MM.1S (cell line): ENCODE data around the gene PTTG2.

Experiments
- DNase-seq: peaks from one replicate; pipeline ENCODE4 v3.0.0-alpha.2; 2015
- H2AFZ ChIP-seq: fragments of 300-600 bp; sonication (generic); 2 replicates; pipeline ENCODE4 v1.6.0; 2016; ENCODE audit warnings: antibody characterized with exemption, low read length
- H3F3A ChIP-seq: fragments of 300-600 bp; sonication (generic); 2 replicates; pipeline ENCODE4 v1.6.1; 2016; ENCODE audit warnings: mild to moderate bottlenecking, antibody characterized with exemption, low read length, moderate library complexity, mixed read lengths; ENCODE audit not compliant: insufficient read depth
- H3K27ac ChIP-seq: fragments of 300-600 bp; sonication (generic); 2 replicates; pipeline ENCODE4 v1.5.1; 2016; ENCODE audit warnings: mild to moderate bottlenecking, low read length
- H3K27me3 ChIP-seq: fragments of 300-600 bp; sonication (generic); replicated peaks from 2 replicates; pipeline ENCODE4 v1.6.0; 2016; ENCODE audit warnings: low read length; ENCODE audit not compliant: insufficient read depth
- H3K36me3 ChIP-seq: fragments of 300-600 bp; sonication (generic); replicated peaks from 2 replicates; pipeline ENCODE4 v1.6.1; 2016; ENCODE audit warnings: mild to moderate bottlenecking, low read length, mixed read lengths; ENCODE audit not compliant: insufficient read depth
- H3K4me1 ChIP-seq: fragments of 300-600 bp; sonication (generic); 2 replicates; pipeline ENCODE4 v1.6.1; 2016; ENCODE audit warnings: low read length, mixed read lengths
- H3K4me2 ChIP-seq: fragments of 300-600 bp; sonication (generic); 2 replicates; pipeline ENCODE4 v1.6.0; 2016; ENCODE audit warnings: low read depth, low read length
- H3K4me3 ChIP-seq: fragments of 300-600 bp; sonication (generic); 2 replicates; pipeline ENCODE4 v1.5.1; 2016; ENCODE audit warnings: low read length, mixed read lengths
- H3K79me2 ChIP-seq: fragments of 300-600 bp; sonication (generic); 2 replicates; pipeline ENCODE4 v1.6.1; 2016; ENCODE audit warnings: mixed run types, low read length, mixed read lengths
- H3K9ac ChIP-seq: fragments of 300-600 bp; sonication (generic); 2 replicates; pipeline ENCODE4 v1.6.1; 2016; ENCODE audit warnings: low read length, mixed read lengths
- H3K9me2 ChIP-seq: fragments of 300-600 bp; sonication (generic); replicated peaks from 2 replicates; pipeline ENCODE4 v1.6.1; 2016; ENCODE audit warnings: mild to moderate bottlenecking, low read length, mixed read lengths; ENCODE audit not compliant: insufficient read depth
- H3K9me3 ChIP-seq: fragments of 300-600 bp; sonication (generic); replicated peaks from 2 replicates; pipeline ENCODE4 v1.6.1; 2016; ENCODE audit warnings: mild to moderate bottlenecking, low read length, mixed read lengths; ENCODE audit not compliant: insufficient read depth
- H4K20me1 ChIP-seq: fragments of 300-600 bp; sonication (generic); 2 replicates; pipeline ENCODE4 v1.6.1; 2016; ENCODE audit warnings: mild to moderate bottlenecking, low read length, moderate library complexity, mixed read lengths; ENCODE audit not compliant: insufficient read depth
- EZH2 ChIP-seq: fragments of 300-600 bp; sonication (generic); optimal IDR thresholded peaks from 2 replicates; pipeline ENCODE3; 2017; ENCODE audit warnings: low read depth, mild to moderate bottlenecking, antibody characterized with exemption, low read length, mixed read lengths
- EZH2phosphoT487 ChIP-seq: fragments of 300-600 bp; sonication (generic); IDR thresholded peaks from 2 replicates; pipeline ENCODE4 v1.6.1; 2018; ENCODE audit warnings: antibody characterized with exemption, low read length
- TF ChIP-seq, protein P1 (sequence below): fragments of 300-600 bp; sonication (generic); IDR thresholded peaks from 2 replicates; pipeline ENCODE4 v1.5.1; 2016; ENCODE audit warnings: antibody characterized with exemption, low read length, mixed read lengths

The PTTG2 gene

DNA sequence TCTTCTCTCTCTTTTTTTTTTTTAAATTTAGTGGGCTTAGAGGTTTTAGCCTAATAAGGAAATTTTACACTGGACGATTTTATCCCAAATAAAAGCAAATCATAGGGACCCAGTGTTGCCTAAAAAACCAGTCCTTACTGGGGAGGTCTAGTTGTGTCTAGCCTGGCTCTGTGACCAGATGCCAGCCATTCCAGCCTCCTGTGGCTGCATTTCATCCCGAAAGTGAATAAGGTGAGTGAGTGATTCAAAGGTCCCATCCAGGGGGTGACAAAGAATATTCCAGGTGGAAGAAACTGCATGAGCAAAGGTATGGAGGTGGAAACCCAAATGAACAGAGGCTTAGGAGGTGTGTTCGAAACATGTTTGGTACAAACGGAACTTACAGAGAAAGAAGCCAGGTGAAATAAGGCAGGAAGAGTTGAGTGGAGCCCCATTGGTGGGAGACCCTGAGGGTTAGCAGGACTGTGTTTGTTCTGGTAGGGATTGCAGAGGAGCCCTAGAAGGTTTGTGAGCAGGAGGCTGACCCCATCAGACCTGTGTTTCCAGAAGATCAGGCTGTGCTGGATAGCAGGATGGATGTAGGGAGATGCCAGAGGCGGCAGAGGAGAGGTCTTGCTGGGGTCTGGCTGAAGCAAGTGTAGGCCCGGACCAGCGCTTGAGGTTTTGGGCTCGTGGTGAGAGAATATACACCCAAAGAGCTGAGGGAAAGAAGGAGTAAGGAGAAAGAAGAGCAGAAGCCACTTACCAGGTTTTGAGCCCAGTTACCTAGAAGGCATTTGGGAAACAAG is 31.6 kb downstream of the PTTG2 start:
- Histone ChIP-seq H3K9me3 (no peaks in the 10 kb centered on the region), H3K9me2 (no peaks in the 10 kb centered on the region), H3F3A (0 out of 2 replicates have a peak, but pooled peaks cover 11% of the 10 kb centered on the region), H3K4me2 (no peak overlapping the region), H3K27ac (no peak overlapping the region), H3K79me2 (peaks cover 77% of the 10 kb centered on the region), H3K27me3 (no peaks in the 10 kb centered on the region), H3K4me1 (peaks cover 18% of the 10 kb centered on the region), H4K20me1 (no peaks in the 10 kb centered on the region), H2AFZ (no peak overlapping the region), H3K36me3 (no peaks in the 10 kb centered on the region), H3K4me3 (no peak overlapping the region), H3K9ac (no peak overlapping the region)
- TF ChIP-seq, protein P1, sequence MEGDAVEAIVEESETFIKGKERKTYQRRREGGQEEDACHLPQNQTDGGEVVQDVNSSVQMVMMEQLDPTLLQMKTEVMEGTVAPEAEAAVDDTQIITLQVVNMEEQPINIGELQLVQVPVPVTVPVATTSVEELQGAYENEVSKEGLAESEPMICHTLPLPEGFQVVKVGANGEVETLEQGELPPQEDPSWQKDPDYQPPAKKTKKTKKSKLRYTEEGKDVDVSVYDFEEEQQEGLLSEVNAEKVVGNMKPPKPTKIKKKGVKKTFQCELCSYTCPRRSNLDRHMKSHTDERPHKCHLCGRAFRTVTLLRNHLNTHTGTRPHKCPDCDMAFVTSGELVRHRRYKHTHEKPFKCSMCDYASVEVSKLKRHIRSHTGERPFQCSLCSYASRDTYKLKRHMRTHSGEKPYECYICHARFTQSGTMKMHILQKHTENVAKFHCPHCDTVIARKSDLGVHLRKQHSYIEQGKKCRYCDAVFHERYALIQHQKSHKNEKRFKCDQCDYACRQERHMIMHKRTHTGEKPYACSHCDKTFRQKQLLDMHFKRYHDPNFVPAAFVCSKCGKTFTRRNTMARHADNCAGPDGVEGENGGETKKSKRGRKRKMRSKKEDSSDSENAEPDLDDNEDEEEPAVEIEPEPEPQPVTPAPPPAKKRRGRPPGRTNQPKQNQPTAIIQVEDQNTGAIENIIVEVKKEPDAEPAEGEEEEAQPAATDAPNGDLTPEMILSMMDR: no peak
- TF ChIP-seq EZH2phosphoT487: no peak
- no peak for TF ChIP-seq EZH2
- no peak for DNase-seq

DNA sequence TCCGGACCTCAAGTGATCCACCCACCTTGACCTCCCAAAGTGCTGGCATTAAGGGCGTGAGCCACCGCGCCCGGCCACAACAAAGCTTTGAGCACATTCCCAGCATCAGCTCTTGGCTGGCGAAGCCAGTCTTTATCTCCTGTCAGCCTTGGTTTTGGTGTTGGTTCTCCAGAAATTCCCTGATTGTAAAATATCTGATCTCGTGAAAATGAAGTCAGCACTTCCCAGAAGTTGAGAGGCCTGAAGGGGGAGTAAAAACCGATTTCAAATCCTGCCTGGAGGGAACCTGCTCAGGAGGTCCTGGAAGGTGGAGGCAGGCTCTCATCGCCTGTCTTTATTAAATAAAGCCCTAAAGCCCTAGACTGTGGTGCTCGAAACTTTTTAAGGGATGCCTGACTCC is 33.6 kb downstream of the PTTG2 start:
- Histone ChIP-seq H3K27me3 (no peaks in the 10 kb centered on the region), H3K36me3 (no peaks in the 10 kb centered on the region), H3K4me1 (peaks cover 18% of the 10 kb centered on the region), H3K27ac (peak overlapping the region; percentile 54; the same call in 1 of the 2 replicates), H3K4me3 (peak overlapping the region; percentile 32; the same call in 1 of the 2 replicates), H4K20me1 (no peaks in the 10 kb centered on the region), H2AFZ (no peak overlapping the region), H3F3A (0 out of 2 replicates have a peak, but pooled peaks cover 11% of the 10 kb centered on the region), H3K79me2 (peaks cover 78% of the 10 kb centered on the region), H3K9me3 (no peaks in the 10 kb centered on the region), H3K4me2 (peak overlapping the region; percentile 93), H3K9me2 (no peaks in the 10 kb centered on the region), H3K9ac (no peak overlapping the region; the same call in 1 of the 2 replicates)
- DNase-seq: no peak
- TF ChIP-seq, protein P1: no peak
- TF ChIP-seq EZH2 (no peak), EZH2phosphoT487 (no peak)

DNA sequence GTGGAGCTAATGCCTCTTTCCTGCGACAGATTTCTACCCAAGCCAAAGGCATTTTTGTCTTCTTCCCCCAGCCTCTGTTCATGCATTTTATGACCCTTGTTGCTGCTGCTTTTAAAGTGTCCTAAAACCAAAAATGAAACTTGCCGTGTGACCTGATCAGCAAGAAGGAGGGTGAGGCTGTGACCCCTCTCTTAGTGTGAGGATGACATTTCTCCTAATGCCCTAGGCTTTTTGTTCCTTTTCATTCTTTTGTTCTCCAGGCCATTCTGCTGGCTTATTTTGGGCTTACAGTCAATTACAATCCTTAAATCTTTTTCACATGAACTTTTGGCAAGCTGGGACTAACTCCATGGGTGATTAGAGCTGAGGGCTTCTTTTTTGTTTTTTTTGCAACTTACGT is 34.4 kb downstream of the PTTG2 start:
- Histone ChIP-seq H3F3A (0 out of 2 replicates have a peak, but pooled peaks cover 11% of the 10 kb centered on the region), H3K4me3 (peak overlapping the region; percentile 32), H3K79me2 (peaks cover 76% of the 10 kb centered on the region), H2AFZ (peak overlapping the region; percentile 13), H3K4me1 (peaks cover 18% of the 10 kb centered on the region), H3K36me3 (no peaks in the 10 kb centered on the region), H3K4me2 (peak overlapping the region; percentile 93), H3K9me2 (no peaks in the 10 kb centered on the region), H3K9ac (peak overlapping the region; percentile 48), H3K9me3 (no peaks in the 10 kb centered on the region), H3K27me3 (no peaks in the 10 kb centered on the region), H3K27ac (peak overlapping the region; percentile 54), H4K20me1 (no peaks in the 10 kb centered on the region)
- TF ChIP-seq, protein P1: no peak
- TF ChIP-seq EZH2phosphoT487: no peak
- TF ChIP-seq EZH2: no peak
- DNase-seq: peak; percentile 76
